Endometrial microvascular endothelial cells (primary cell): ENCODE results near the gene HK2. TPM values are rescaled to one million over a fixed set of nuclear protein-coding genes. Genes with fewer than 3 reads are reported as not detected.
"Not testable (repeated sequence)": the region's sequence is repeated elsewhere in the genome, so short reads cannot be mapped to it uniquely, and the experiment has no call there.

Experiments used
- in situ Hi-C: cut with HindIII; loops from 2 replicates; pipeline ENCODE4 v1.10.0; 2017; ENCODE audit warnings: low sequenced_read_pairs, low pct_unique_long_range_greater_than_20kb; ENCODE audit errors: inconsistent ontology term
- total RNA-seq: library from RNA; depleted of rRNA; stranded (reverse); fragments of >200 nt; gene quantifications from one replicate; pipeline ENCODE4 v1.2.3, GENCODE V29; 2015; ENCODE audit errors: inconsistent ontology term

The HK2 gene
- total RNA-seq, 1 donor from 2014 or later: 8.0 TPM

DNA sequence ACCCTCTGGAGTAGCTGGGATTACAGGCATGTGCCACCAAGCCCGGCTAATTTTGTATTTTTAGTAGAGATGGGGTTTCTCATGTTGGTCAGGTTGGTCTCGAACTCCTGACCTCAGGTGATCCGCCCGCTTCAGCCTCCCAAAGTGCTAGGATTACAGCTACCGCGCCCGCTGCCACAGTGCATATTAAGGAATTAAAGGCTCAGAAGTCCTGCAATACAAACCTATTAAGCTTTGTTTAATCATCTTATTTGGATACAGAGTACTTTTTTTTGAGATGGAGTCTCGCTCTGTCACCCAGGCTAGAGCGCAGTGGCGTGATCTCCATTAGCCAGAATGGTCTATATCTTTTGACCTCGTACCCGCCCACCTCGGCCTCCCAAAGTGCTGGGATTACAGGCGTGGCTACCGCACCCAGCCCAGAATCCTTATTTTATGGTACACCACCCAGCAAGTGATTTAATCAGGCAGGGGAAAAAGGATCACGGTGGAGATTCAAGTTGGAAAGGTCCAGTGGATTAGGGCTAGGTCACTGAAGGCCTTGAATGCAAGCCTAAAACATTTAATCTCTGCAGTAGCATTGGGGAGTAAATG, 21.3 kb downstream of the HK2 start:
- in situ Hi-C loops: not testable (repeated sequence)

- in situ Hi-C loops: no loop called here
Measured at GRCh38 chr2:74856004-74856578, 22.2 kb downstream of the HK2 start.

GRCh38 chr2:74856599-74856998, 22.7 kb downstream of the HK2 start:
- in situ Hi-C loops: no loop called here

- in situ Hi-C loops: no loop called here
Measured at GRCh38 chr2:74857215-74857614, 23.3 kb downstream of the HK2 start.

GRCh38 chr2:74857725-74858124, 23.8 kb downstream of the HK2 start:
- in situ Hi-C loops: no loop called here

DNA sequence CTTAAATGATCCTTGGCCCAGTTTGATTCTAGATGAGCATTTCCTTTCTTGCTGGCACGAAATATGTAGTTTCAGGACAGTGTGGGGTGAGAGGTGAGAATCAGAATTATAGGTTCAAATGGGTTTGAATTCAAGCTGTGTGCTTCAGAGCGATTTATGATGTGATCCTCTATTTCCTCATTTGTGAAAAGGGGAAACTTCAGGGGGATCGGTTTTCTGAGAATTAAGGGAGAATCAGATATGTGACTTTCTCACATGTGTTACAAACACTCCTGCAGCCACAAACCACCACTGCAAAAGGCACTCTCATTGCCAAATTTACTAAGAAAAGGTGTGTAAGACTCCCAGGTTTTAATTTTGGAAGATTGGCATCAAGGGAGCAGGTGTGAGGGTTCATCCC, 24.4 kb downstream of the HK2 start:
- in situ Hi-C loops: no loop called here

GRCh38 chr2:74860079-74860478, 26.2 kb downstream of the HK2 start:
- in situ Hi-C loops: no loop called here

DNA sequence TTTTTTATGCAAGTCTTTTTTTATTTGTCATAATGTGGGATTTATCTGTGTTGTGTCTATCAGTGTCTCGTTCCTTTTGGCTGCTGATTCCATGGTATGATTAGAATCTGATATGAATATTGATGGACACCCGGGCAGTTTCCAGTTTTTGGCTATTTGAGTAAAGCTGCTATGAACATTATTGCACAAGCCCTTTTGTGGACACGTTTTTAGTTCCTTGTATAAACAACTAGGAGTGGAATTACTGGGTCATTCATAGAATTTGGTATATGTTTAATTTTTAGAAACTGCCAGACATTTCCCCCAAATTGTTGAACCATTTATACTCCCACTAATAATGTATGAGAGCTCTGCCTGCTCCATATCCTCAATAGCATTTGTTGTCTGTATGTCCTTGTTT, 26.6 kb downstream of the HK2 start:
- in situ Hi-C loops: no loop called here

- in situ Hi-C loops: no loop called here
Measured at GRCh38 chr2:74861531-74861930, 27.6 kb downstream of the HK2 start.

DNA sequence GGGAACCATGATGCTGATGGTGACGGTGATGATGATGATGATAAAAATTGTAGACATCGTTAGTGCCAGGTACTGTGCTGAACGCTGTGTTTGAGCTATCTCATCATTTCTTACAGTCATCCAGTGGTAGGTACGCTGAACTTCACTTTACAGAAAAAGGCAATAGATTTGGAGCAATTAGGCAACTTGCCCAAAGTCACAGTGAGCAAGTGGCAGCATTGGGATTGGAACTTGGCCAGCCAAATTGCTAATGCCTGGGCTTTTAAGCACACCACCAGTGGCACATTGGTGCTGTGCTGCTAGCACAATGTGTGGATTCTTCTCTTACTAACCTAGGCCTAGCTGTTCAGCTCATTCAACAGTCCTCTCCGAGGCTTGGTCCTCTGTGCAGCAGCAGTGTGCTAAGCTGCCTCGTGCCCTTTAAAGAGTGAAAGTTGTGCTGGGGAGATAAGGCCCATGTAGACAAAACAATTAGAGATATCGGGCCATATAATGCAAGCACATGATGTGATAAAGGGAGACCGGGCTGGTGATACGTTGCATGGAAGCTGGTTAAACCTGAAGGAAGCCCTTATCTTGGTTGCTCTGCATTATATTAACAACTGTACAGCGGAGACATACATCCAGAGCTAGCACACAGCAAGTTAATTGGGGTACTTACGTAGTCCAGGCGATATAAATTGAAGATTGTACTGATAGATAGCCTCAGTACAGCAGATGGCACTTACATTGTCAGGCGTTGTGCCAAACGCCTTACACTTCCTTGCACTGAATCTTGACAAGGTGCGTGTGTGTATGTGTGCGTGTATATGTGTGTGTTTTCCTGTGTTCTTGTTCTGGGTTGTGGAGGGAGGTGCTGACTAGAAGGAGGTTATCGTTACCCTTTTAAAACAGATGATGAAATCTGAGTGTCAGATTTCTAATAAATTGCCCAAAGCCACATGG, 28.4 kb downstream of the HK2 start:
- in situ Hi-C loops: no loop called here

GRCh38 chr2:74863802-74864248, 29.9 kb downstream of the HK2 start:
- in situ Hi-C loops: no loop called here

DNA sequence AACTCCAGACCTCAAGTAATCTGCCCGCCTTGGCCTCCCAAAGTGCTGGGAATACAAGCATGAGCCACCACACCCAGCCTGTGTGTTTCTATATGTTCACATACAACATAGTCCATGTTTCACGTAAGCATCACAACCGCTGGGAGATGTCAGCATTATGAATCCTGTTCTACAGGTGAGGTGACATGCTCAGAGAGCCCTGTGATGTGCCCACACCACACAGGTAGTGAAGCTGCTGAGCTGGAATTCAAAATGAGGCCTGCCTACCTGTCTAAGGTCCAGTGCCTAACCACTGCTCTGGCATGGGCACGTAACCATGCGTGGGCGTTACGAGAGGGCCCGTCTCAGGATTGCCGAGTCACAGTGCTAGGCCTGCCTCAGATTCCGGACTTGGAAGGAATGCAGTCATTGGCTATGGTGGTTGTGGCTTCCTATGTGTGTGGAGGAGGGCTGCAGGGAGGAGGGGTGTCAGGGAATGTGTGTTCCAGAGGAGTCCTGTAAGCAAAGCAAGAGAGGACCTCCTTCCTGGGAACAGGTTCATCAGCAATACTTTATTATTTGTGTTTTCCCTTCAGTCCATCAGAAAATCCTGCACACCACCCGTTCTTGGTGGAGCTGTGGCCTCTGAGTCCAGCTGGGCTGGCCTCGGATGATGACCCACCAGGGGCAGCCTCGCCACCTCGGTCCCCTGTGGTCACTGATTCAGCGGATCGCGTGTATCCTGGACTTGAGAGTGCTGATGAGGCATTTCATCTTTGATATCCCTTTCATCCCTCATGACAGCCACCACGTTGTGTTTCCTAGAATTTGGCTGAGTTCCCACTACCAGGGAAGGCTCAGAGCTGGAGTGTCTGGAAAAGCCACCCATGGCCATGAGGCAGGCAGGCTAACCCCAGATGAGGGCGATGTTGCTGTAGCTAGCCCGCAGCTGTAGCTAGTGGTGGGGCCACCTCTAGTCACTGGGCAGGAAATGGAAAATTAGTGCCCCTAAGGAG, 31.1 kb downstream of the HK2 start:
- in situ Hi-C loops: no loop called here

DNA sequence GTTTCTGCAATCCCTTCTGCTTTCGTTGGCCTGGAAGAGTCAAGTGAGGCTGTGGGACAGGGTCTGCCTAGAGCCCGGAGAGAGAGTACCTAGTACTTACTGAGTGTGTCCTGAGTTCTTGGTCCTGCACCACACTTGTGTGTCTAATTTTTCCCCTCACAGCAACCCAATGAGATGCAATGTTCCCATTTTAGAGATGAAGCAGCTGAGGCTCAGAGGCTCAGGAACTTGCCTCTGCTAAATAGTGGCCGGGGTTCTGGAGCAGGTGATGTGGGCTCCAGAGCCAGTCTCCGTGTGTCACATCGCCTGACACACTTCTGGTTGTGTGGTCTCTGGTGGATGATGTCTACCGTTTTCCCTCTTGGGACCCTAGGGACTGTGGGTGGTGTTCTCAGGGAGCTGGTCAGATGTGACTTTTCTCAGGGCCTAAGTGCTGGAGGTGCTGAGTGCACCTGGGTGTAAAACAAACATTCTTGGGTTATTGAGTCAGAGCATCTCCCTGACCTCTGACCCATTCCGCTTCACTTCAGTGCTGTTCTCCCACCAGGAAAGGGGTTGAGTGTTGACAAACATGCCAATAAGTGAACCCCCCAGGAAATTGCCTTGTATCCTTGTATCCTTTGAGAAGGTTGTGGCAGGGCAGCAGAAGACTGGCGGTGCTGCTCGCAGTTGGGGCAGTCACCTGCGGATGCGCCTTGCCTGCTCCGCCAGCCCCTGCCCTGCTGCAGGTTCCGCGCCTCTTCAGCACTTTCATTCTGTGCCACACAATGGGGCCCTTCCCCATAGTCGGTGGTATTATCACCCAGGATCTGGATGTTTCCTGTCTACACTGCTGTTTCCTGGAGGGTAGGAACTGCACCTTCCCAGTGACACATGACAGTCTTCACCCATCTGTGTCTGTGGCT, 32.1 kb downstream of the HK2 start:
- in situ Hi-C loops: no loop called here

GRCh38 chr2:74867841-74868658, 34.1 kb downstream of the HK2 start:
- in situ Hi-C loops: no loop called here

GRCh38 chr2:74869517-74869916, 35.6 kb downstream of the HK2 start:
- in situ Hi-C loops: no loop called here

GRCh38 chr2:74870951-74871350, 37.0 kb downstream of the HK2 start:
- in situ Hi-C loops: no loop called here

GRCh38 chr2:74871414-74871813, 37.5 kb downstream of the HK2 start:
- in situ Hi-C loops: no loop called here
